Endothelial cell of umbilical vein (primary cell): Measurements from ENCODE around the gene NUMBL. TPM values are rescaled to one million over a fixed set of nuclear protein-coding genes. Genes with fewer than 3 reads are reported as not detected.

Experiments used
- BruUV-seq: library from RNA; stranded (reverse); fragments of 400-500 nt; replicated peaks from 2 replicates; lab custom pipeline; 2021; lab: Mats Ljungman, UMichigan
- CTCF ChIA-PET: fragments of 300-600, 350-600 bp; sonication (Branson Sonifier 250); formaldehyde crosslinking; loops from one replicate; lab custom pipeline; 2021; ENCODE audit warnings: antibody characterized with exemption, inconsistent platforms; lab: Charles Lee
- POLR2A ChIA-PET: fragments of 300-600, 350-600 bp; sonication (Branson Sonifier 250); formaldehyde crosslinking; loops from one replicate; lab custom pipeline; 2021; ENCODE audit warnings: antibody characterized with exemption, inconsistent platforms; lab: Charles Lee
- DNase-seq: peaks from one replicate; pipeline ENCODE4 v3.0.0-alpha.2; 2011; ENCODE audit warnings: low read depth, low spot score
- FAIRE-seq: peaks from 2 replicates; lab custom pipeline; 2011; peaks lifted over from hg19 to GRCh38; lab: Jason Lieb, UNC
- H2AFZ ChIP-seq: 2 replicates; pipeline ENCODE4 v1.6.0; 2012; ENCODE audit warnings: low read depth, low read length, control low read depth, inconsistent platforms
- H3K27ac ChIP-seq: 2 replicates; pipeline ENCODE4 v1.5.1; 2011; ENCODE audit warnings: low read depth, mild to moderate bottlenecking, control low read depth, low read length, moderate library complexity; ENCODE audit not compliant: insufficient read depth
- H3K27me3 ChIP-seq, 2 experiments: 2 replicates each; pipeline versions ENCODE4 v1.6.0 to v1.6.1; 2011; ENCODE audit warnings: low read length in 2 of 2, mixed read lengths in 1 of 2; ENCODE audit not compliant: control insufficient read depth in 2 of 2, insufficient read depth in 2 of 2
- H3K36me3 ChIP-seq, 2 experiments: 2 replicates in 1 of 2; 3 replicates in 1 of 2; pipeline ENCODE4 v1.5.1; 2011; ENCODE audit warnings: low read length in 2 of 2, mild to moderate bottlenecking in 1 of 2, moderate library complexity in 1 of 2; ENCODE audit not compliant: control insufficient read depth in 2 of 2, insufficient read depth in 2 of 2; ENCODE audit errors: extremely low read depth in 1 of 2
- H3K4me1 ChIP-seq: 3 replicates; pipeline ENCODE4 v1.5.1; 2011; ENCODE audit warnings: mild to moderate bottlenecking, low read length; ENCODE audit not compliant: control insufficient read depth, insufficient read depth; ENCODE audit errors: extremely low read depth
- H3K4me2 ChIP-seq: 2 replicates; pipeline ENCODE4 v1.6.1; 2011; ENCODE audit warnings: low read length, control low read depth, mixed read lengths; ENCODE audit not compliant: insufficient read depth
- H3K4me3 ChIP-seq, 3 experiments: fragments of 200-600 bp in 1 of 3; sonication (generic), shearing (Covaris generic) in 1 of 3; replicated peaks in 1 of 3; 2 replicates each; pipeline ENCODE4 v1.5.1; 2011 to 2016; ENCODE audit warnings: control low read depth in 3 of 3, low read length in 3 of 3, mild to moderate bottlenecking in 2 of 3, inconsistent platforms in 1 of 3, low read depth in 1 of 3, moderate library complexity in 1 of 3; ENCODE audit not compliant: insufficient read depth in 1 of 3
- H3K79me2 ChIP-seq: 2 replicates; pipeline ENCODE4 v1.6.0; 2012; ENCODE audit warnings: low read length, inconsistent platforms; ENCODE audit not compliant: control insufficient read depth, insufficient read depth
- H3K9ac ChIP-seq: replicated peaks from 2 replicates; pipeline ENCODE3; 2011; ENCODE audit warnings: low read length, control low read depth; ENCODE audit not compliant: insufficient read depth; ENCODE audit errors: extremely low read depth
- H3K9me1 ChIP-seq: replicated peaks from 3 replicates; pipeline ENCODE4 v1.6.0; 2011; ENCODE audit warnings: mild to moderate bottlenecking, low read length; ENCODE audit not compliant: control insufficient read depth, insufficient read depth; ENCODE audit errors: extremely low read depth
- H3K9me3 ChIP-seq: replicated peaks from 2 replicates; pipeline ENCODE4 v1.5.1; 2012; ENCODE audit warnings: low read length, inconsistent platforms; ENCODE audit not compliant: control insufficient read depth, insufficient read depth
- H4K20me1 ChIP-seq: replicated peaks from 2 replicates; pipeline ENCODE3; 2011; ENCODE audit warnings: mild to moderate bottlenecking, low read length; ENCODE audit not compliant: control insufficient read depth, insufficient read depth; ENCODE audit errors: extremely low read depth
- CTCF ChIP-seq, 2 donors: IDR thresholded peaks; 1 replicate in 1 of 2; 2 replicates in 1 of 2; pipeline ENCODE4 v1.5.1; 2011; ENCODE audit warnings: low read length in 2 of 2, mild to moderate bottlenecking in 2 of 2, moderate library complexity in 2 of 2, control low read depth in 1 of 2, inconsistent platforms in 1 of 2, low read depth in 1 of 2; ENCODE audit not compliant: insufficient read depth in 1 of 2; ENCODE audit errors: extremely low read depth in 1 of 2
- EZH2 ChIP-seq: IDR thresholded peaks from 2 replicates; pipeline ENCODE4 v1.6.1; 2012; ENCODE audit warnings: borderline replicate concordance, low read depth, mild to moderate bottlenecking, moderate library complexity, low read length, inconsistent platforms; ENCODE audit not compliant: severe bottlenecking
- FOS ChIP-seq: IDR thresholded peaks from 2 replicates; pipeline ENCODE4 v1.6.1; 2011; ENCODE audit warnings: mild to moderate bottlenecking, low read length, moderate library complexity, borderline replicate concordance; ENCODE audit not compliant: insufficient read depth
- GATA2 ChIP-seq: IDR thresholded peaks from 2 replicates; pipeline ENCODE4 v1.7.0; 2011; ENCODE audit warnings: low read depth, mild to moderate bottlenecking, moderate library complexity, mixed read lengths, low read length; ENCODE audit not compliant: insufficient read length, insufficient read depth
- JUN ChIP-seq: IDR thresholded peaks from 2 replicates; pipeline ENCODE4 v1.6.1; 2011; ENCODE audit warnings: borderline replicate concordance, low read depth; ENCODE audit not compliant: insufficient read length, insufficient read depth
- MAX ChIP-seq: IDR thresholded peaks from 2 replicates; pipeline ENCODE4 v1.6.1; 2011; ENCODE audit not compliant: insufficient read depth, insufficient read length
- MYC ChIP-seq: IDR thresholded peaks from one replicate; pipeline ENCODE4 v1.6.1; 2011; ENCODE audit warnings: mild to moderate bottlenecking, low read depth, low read length
- POLR2A ChIP-seq: IDR thresholded peaks from 2 replicates; pipeline ENCODE4 v1.6.1; 2012; ENCODE audit warnings: low read depth, mild to moderate bottlenecking, control low read depth, low read length
- POLR2AphosphoS5 ChIP-seq: IDR thresholded peaks from 2 replicates; pipeline ENCODE4 v1.6.1; 2012; ENCODE audit warnings: low read depth, mild to moderate bottlenecking, control low read depth, low read length, moderate library complexity; ENCODE audit not compliant: insufficient read depth
- dilution Hi-C: fragments of 300-500 bp; cut with MboI; formaldehyde crosslinking; loops from one replicate; pipeline ENCODE4 v1.15.0; 2019; ENCODE audit warnings: low sequenced_read_pairs; ENCODE audit not compliant: extremely low pct_ligation_motif_present
- intact Hi-C: fragments of 100-400 bp; cut with micrococcal nuclease; formaldehyde crosslinking; loops from one replicate; pipeline ENCODE4 v1.10.0; 2022
- polyA plus RNA-seq, 4 experiments: library from polyadenylated mRNA; depleted of rRNA in 3 of 4; stranded (reverse) in 3 of 4; unstranded in 1 of 4; fragments of >200 nt; gene quantifications; 2 replicates each; pipeline versions ENCODE4 v1.2.1 to v1.2.3, GENCODE V29; 2011 to 2012; ENCODE audit warnings: missing spikeins in 1 of 4
- total RNA-seq: library from RNA; stranded (reverse); gene quantifications from 2 replicates; pipeline ENCODE4 v1.2.3, GENCODE V29; 2021

NUMBL gene
- total and polyA plus RNA-seq, 2 donors (not counting 3 experiments of a cell fraction or from before 2014, with no cell fraction given) = 21.5 to 46.7 TPM

- TF ChIP-seq FOS (no peak), CTCF (IDR thresholded peaks at IDR 0.05; ENCODE audit: extremely low read depth in 1 of 2, insufficient read depth in 1 of 2, low read depth in 1 of 2, low read length in 2 of 2) (no peak), POLR2AphosphoS5 (no peak), MAX (no peak), EZH2 (no peak), GATA2 (no peak), MYC (no peak), JUN (no peak), POLR2A (no peak)
Observed at GRCh38 chr19:40621966-40622772, 68.3 kb downstream of the NUMBL start.

More at GRCh38 chr19:40621966-40622772, 68.3 kb downstream of the NUMBL start:
- Histone ChIP-seq H3K9me1 (no peaks in the 10 kb centered on the region), H2AFZ (no peak overlapping the region), H3K9me3 (no peaks in the 10 kb centered on the region), H3K4me3 (no peak overlapping the region), H3K27me3 (no peaks in the 10 kb centered on the region), H3K9ac (no peak overlapping the region), H3K27ac (no peak overlapping the region), H4K20me1 (no peaks in the 10 kb centered on the region), H3K4me2 (no peak overlapping the region), H3K79me2 (no peaks in the 10 kb centered on the region), H3K4me1 (no peaks in the 10 kb centered on the region), H3K36me3 (no peaks in the 10 kb centered on the region)
- DNase-seq = no peak
- no TSS peak for BruUV-seq
- intact Hi-C loops = no loop called here
- dilution Hi-C loops = no loop called here
- CTCF ChIA-PET = interaction anchor here (3.3 to 7.6 kb wide), 2 partner anchors 12 kb away, joined by 28 to 70 read pairs; no protein-coding TSS in a partner anchor
- POLR2A ChIA-PET = no interaction called here
- no peak for FAIRE-seq
